ENCODE data around the gene NPC1.

NPC1 gene

GRCh38 chr18:23572012-23572411 lies 14.3 kb downstream of the NPC1 start:
- WGBS (ENCODE audit: extremely low coverage, insufficient coverage, low lambda C conversion rate), result no CpG with 5 or more reads among the region's 2 CpGs
- no peak overlapping the region for H3K4me2 ChIP-seq (ENCODE audit: low read length)
- no peaks in the 10 kb centered on the region for H3K27me3 ChIP-seq (ENCODE audit: insufficient read depth, low read length, poor library complexity)
- H3K4me1 ChIP-seq (ENCODE audit: control insufficient read depth, low read depth, low read length), result no peaks in the 10 kb centered on the region
- no peak for DNase-seq
- H3K4me3 ChIP-seq (ENCODE audit: low read length), result no peak overlapping the region
- no peak overlapping the region for H3K18ac ChIP-seq (ENCODE audit: low read length)
- H3K4ac ChIP-seq (ENCODE audit: low read depth, low read length), result no peak overlapping the region
- no peak overlapping the region for H2AK5ac ChIP-seq (ENCODE audit: low read length)
- H3K79me2 ChIP-seq (ENCODE audit: control insufficient read depth, insufficient read depth, low read length), result peaks cover 3% of the 10 kb centered on the region
- H3K79me1 ChIP-seq (ENCODE audit: low read length), result peaks cover 7% of the 10 kb centered on the region
- peaks cover 8% of the 10 kb centered on the region for H3K36me3 ChIP-seq (ENCODE audit: control insufficient read depth, insufficient read depth, low read length)
- H3K27ac ChIP-seq (ENCODE audit: low read depth, low read length), result no peak overlapping the region
- H2BK5ac ChIP-seq (ENCODE audit: low read length), result no peak overlapping the region
- H3K9ac ChIP-seq (ENCODE audit: low read length), result no peak overlapping the region
- no peak overlapping the region for H3K23ac ChIP-seq (ENCODE audit: low read length)
- no peak overlapping the region for H2BK15ac ChIP-seq (replicated peaks; ENCODE audit: low read depth)
- H3K56ac ChIP-seq (ENCODE audit: low read length), result no peak overlapping the region
- H2BK120ac ChIP-seq (ENCODE audit: low read depth, low read length), result no peak overlapping the region
- no peak overlapping the region for H4K5ac ChIP-seq (ENCODE audit: low read length)
- H4K8ac ChIP-seq (ENCODE audit: low read depth, low read length), result no peak overlapping the region

GRCh38 chr18:23570912-23571504 lies 15.3 kb downstream of the NPC1 start:
- H2BK15ac ChIP-seq (replicated peaks; ENCODE audit: low read depth), result no peak overlapping the region
- H3K79me1 ChIP-seq (ENCODE audit: low read length), result peaks cover 7% of the 10 kb centered on the region
- H2AK5ac ChIP-seq (ENCODE audit: low read length), result no peak overlapping the region
- H3K4me2 ChIP-seq (ENCODE audit: low read length), result no peak overlapping the region
- H3K27me3 ChIP-seq (ENCODE audit: insufficient read depth, low read length, poor library complexity), result no peaks in the 10 kb centered on the region
- no peak overlapping the region for H3K9ac ChIP-seq (ENCODE audit: low read length)
- H2BK120ac ChIP-seq (ENCODE audit: low read depth, low read length), result no peak overlapping the region
- peaks cover 3% of the 10 kb centered on the region for H3K79me2 ChIP-seq (ENCODE audit: control insufficient read depth, insufficient read depth, low read length)
- H3K27ac ChIP-seq (ENCODE audit: low read depth, low read length), result no peak overlapping the region
- H3K56ac ChIP-seq (ENCODE audit: low read length), result no peak overlapping the region
- no peak overlapping the region for H4K5ac ChIP-seq (ENCODE audit: low read length)
- no peak overlapping the region for H3K4me3 ChIP-seq (ENCODE audit: low read length)
- H3K4ac ChIP-seq (ENCODE audit: low read depth, low read length), result no peak overlapping the region
- whole genome bisulfite sequencing (ENCODE audit: extremely low coverage, insufficient coverage, low lambda C conversion rate), result no CpG with 5 or more reads among the region's 3 CpGs
- H4K8ac ChIP-seq (ENCODE audit: low read depth, low read length), result no peak overlapping the region
- no peak overlapping the region for H3K23ac ChIP-seq (ENCODE audit: low read length)
- H3K4me1 ChIP-seq (ENCODE audit: control insufficient read depth, low read depth, low read length), result no peaks in the 10 kb centered on the region
- no peak overlapping the region for H2BK5ac ChIP-seq (ENCODE audit: low read length)
- no peak overlapping the region for H3K18ac ChIP-seq (ENCODE audit: low read length)
- no peak for DNase-seq
- peaks cover 9% of the 10 kb centered on the region for H3K36me3 ChIP-seq (ENCODE audit: control insufficient read depth, insufficient read depth, low read length)

DNA sequence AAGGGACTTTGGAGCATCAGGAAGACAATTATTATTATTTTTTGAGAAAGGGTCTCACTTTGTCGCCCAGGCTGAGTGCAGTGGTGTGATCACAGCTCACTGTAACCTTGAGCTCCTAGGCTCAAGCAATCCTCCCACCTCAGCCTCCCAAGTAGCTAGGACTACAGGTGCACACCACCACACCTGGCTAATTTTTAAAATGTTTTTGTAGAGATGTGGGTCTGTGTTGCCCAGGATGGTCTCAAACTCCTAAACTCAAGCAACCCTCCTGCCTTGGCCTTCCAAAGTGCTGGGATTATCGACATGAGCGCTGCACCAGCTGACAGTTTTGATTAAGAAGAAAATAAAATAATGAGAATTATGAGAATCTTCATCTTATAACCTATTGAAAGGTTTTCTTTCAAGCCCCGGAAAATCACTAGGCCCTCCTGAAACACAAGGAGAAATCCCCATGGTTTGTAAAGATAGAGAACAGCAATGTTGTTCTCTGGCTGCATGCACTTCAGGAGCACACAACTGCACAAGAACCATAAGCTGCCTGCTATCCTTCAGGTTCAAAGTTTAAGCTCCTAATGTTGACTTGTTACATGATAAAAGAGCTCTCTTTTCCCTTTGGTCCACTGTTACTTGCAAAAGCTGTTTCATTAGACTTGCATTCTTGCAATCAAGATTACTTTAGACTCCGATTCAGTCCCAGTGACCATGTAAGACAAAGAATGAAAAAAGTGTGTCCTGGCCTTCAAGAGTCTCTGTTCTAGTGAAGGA lies 16.8 kb downstream of the NPC1 start:
- no peak overlapping the region for H3K4ac ChIP-seq (ENCODE audit: low read depth, low read length)
- no peak overlapping the region for H3K4me3 ChIP-seq (ENCODE audit: low read length)
- DNase-seq, result no peak
- no peaks in the 10 kb centered on the region for H3K27me3 ChIP-seq (ENCODE audit: insufficient read depth, low read length, poor library complexity)
- no peak overlapping the region for H3K4me2 ChIP-seq (ENCODE audit: low read length)
- peaks cover 4% of the 10 kb centered on the region for H3K79me1 ChIP-seq (ENCODE audit: low read length)
- H4K5ac ChIP-seq (ENCODE audit: low read length), result no peak overlapping the region
- H2AK5ac ChIP-seq (ENCODE audit: low read length), result no peak overlapping the region
- H3K36me3 ChIP-seq (ENCODE audit: control insufficient read depth, insufficient read depth, low read length), result peaks cover 9% of the 10 kb centered on the region
- no peak overlapping the region for H2BK120ac ChIP-seq (ENCODE audit: low read depth, low read length)
- no peak overlapping the region for H2BK15ac ChIP-seq (replicated peaks; ENCODE audit: low read depth)
- H2BK5ac ChIP-seq (ENCODE audit: low read length), result no peak overlapping the region
- no peak overlapping the region for H3K23ac ChIP-seq (ENCODE audit: low read length)
- no peak overlapping the region for H3K18ac ChIP-seq (ENCODE audit: low read length)
- peaks cover 3% of the 10 kb centered on the region for H3K79me2 ChIP-seq (ENCODE audit: control insufficient read depth, insufficient read depth, low read length)
- H3K56ac ChIP-seq (ENCODE audit: low read length), result no peak overlapping the region
- no peak overlapping the region for H3K9ac ChIP-seq (ENCODE audit: low read length)
- H4K8ac ChIP-seq (ENCODE audit: low read depth, low read length), result no peak overlapping the region
- no peak overlapping the region for H3K27ac ChIP-seq (ENCODE audit: low read depth, low read length)
- no peaks in the 10 kb centered on the region for H3K4me1 ChIP-seq (ENCODE audit: control insufficient read depth, low read depth, low read length)
- WGBS (ENCODE audit: extremely low coverage, insufficient coverage, low lambda C conversion rate), result no CpG with 5 or more reads among the region's 5 CpGs

GRCh38 chr18:23568281-23569138 lies 17.8 kb downstream of the NPC1 start:
- Histone ChIP-seq H3K27me3 (ENCODE audit: insufficient read depth, low read length, poor library complexity) (no peaks in the 10 kb centered on the region), H3K27ac (ENCODE audit: low read depth, low read length) (no peak overlapping the region), H3K9ac (ENCODE audit: low read length) (no peak overlapping the region)

DNA sequence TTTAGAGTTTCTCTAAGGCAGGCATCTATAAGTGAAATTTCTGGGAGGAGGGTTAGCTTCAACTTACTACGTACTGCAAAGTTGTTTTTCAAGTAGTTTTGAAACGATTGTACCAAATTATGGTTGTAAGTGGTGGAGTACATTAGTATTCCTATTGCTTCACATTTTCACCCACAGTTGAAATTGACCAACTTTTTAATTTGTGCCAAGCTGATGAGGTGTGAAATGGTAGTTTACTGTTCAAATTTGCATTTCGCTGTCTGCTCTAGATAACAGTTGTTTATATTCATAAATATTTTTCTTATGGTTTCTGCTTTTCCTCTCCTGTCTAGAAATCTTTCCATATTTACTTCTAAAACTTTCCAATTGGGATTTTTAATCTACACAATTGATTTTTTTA lies 18.6 kb downstream of the NPC1 start:
- no peaks in the 10 kb centered on the region for H3K27me3 ChIP-seq (ENCODE audit: insufficient read depth, low read length, poor library complexity)
- H4K5ac ChIP-seq (ENCODE audit: low read length), result no peak overlapping the region
- H3K4me1 ChIP-seq (ENCODE audit: control insufficient read depth, low read depth, low read length), result no peaks in the 10 kb centered on the region
- H3K4me2 ChIP-seq (ENCODE audit: low read length), result no peak overlapping the region
- H3K23ac ChIP-seq (ENCODE audit: low read length), result no peak overlapping the region
- no peak overlapping the region for H2AK5ac ChIP-seq (ENCODE audit: low read length)
- H3K9ac ChIP-seq (ENCODE audit: low read length), result no peak overlapping the region
- WGBS (ENCODE audit: extremely low coverage, insufficient coverage, low lambda C conversion rate), result no CpG with 5 or more reads among the region's 3 CpGs
- no peak overlapping the region for H2BK15ac ChIP-seq (replicated peaks; ENCODE audit: low read depth)
- H2BK5ac ChIP-seq (ENCODE audit: low read length), result no peak overlapping the region
- no peak overlapping the region for H3K27ac ChIP-seq (ENCODE audit: low read depth, low read length)
- no peak overlapping the region for H4K8ac ChIP-seq (ENCODE audit: low read depth, low read length)
- no peak overlapping the region for H2BK120ac ChIP-seq (ENCODE audit: low read depth, low read length)
- peaks cover 7% of the 10 kb centered on the region for H3K36me3 ChIP-seq (ENCODE audit: control insufficient read depth, insufficient read depth, low read length)
- no peak overlapping the region for H3K4me3 ChIP-seq (ENCODE audit: low read length)
- H3K79me2 ChIP-seq (ENCODE audit: control insufficient read depth, insufficient read depth, low read length), result no peaks in the 10 kb centered on the region
- H3K18ac ChIP-seq (ENCODE audit: low read length), result no peak overlapping the region
- DNase-seq, result no peak
- H3K4ac ChIP-seq (ENCODE audit: low read depth, low read length), result no peak overlapping the region
- no peak overlapping the region for H3K56ac ChIP-seq (ENCODE audit: low read length)
- no peaks in the 10 kb centered on the region for H3K79me1 ChIP-seq (ENCODE audit: low read length)

More at GRCh38 chr18:23568281-23569138, 17.8 kb downstream of the NPC1 start:
- H2BK15ac ChIP-seq (replicated peaks; ENCODE audit: low read depth), result no peak overlapping the region
- H4K8ac ChIP-seq (ENCODE audit: low read depth, low read length), result no peak overlapping the region
- no peak overlapping the region for H3K56ac ChIP-seq (ENCODE audit: low read length)
- no peak overlapping the region for H3K18ac ChIP-seq (ENCODE audit: low read length)
- no peak overlapping the region for H2BK5ac ChIP-seq (ENCODE audit: low read length)
- H3K4ac ChIP-seq (ENCODE audit: low read depth, low read length), result no peak overlapping the region
- H3K79me1 ChIP-seq (ENCODE audit: low read length), result peaks cover 2% of the 10 kb centered on the region
- H3K23ac ChIP-seq (ENCODE audit: low read length), result no peak overlapping the region
- H3K79me2 ChIP-seq (ENCODE audit: control insufficient read depth, insufficient read depth, low read length), result peaks cover 3% of the 10 kb centered on the region
- H3K36me3 ChIP-seq (ENCODE audit: control insufficient read depth, insufficient read depth, low read length), result peaks cover 9% of the 10 kb centered on the region
- H3K4me2 ChIP-seq (ENCODE audit: low read length), result no peak overlapping the region
- no CpG with 5 or more reads among the region's 7 CpGs for WGBS (ENCODE audit: extremely low coverage, insufficient coverage, low lambda C conversion rate)
- H4K5ac ChIP-seq (ENCODE audit: low read length), result no peak overlapping the region
- no peak overlapping the region for H3K4me3 ChIP-seq (ENCODE audit: low read length)
- H3K4me1 ChIP-seq (ENCODE audit: control insufficient read depth, low read depth, low read length), result no peaks in the 10 kb centered on the region
- H2BK120ac ChIP-seq (ENCODE audit: low read depth, low read length), result no peak overlapping the region
- no peak overlapping the region for H2AK5ac ChIP-seq (ENCODE audit: low read length)
- DNase-seq, result no peak

Measured in mesendoderm (in vitro differentiated cells).